ENCODE data around the gene SLA2.

- TF ChIP-seq CTCF (conservative IDR thresholded peaks at IDR 0.05) (no peak), ZFX (IDR thresholded peaks at IDR 0.05) (no peak)
Measured at GRCh38 chr20:36645353-36645752, 643 bp downstream of the SLA2 start.
